ENCODE data around the gene PDCL2. TPM values are rescaled to one million over a fixed set of nuclear protein-coding genes. Genes with fewer than 3 reads are reported as not detected.

The PDCL2 gene
- total and polyA plus RNA-seq, 9 donors: not detected

- DNase-seq: no peak
- no peak overlapping the region for H3K4me3 ChIP-seq (ENCODE audit: low read length)
- H3K27ac ChIP-seq (ENCODE audit: low read length): no peak overlapping the region
- no peaks in the 10 kb centered on the region for H3K9me3 ChIP-seq (replicated peaks; ENCODE audit: control insufficient read depth, low read depth, low read length)
- H3K27me3 ChIP-seq (ENCODE audit: control insufficient read depth, insufficient read depth, low read length): no peaks in the 10 kb centered on the region
- WGBS (ENCODE audit: insufficient coverage): 100% methylated on average over 1 of the region's 1 CpG
- H3K36me3 ChIP-seq (ENCODE audit: control insufficient read depth, insufficient read depth, low read length): no peaks in the 10 kb centered on the region
- no peaks in the 10 kb centered on the region for H3K4me1 ChIP-seq (ENCODE audit: control insufficient read depth, insufficient read depth, low read length)
Measured at GRCh38 chr4:55618546-55619143, 26.6 kb upstream of the PDCL2 start.

GRCh38 chr4:55617587-55618197 is 25.6 kb upstream of the PDCL2 start:
- no peak for DNase-seq
- H3K27ac ChIP-seq (ENCODE audit: low read length): no peak overlapping the region
- no peaks in the 10 kb centered on the region for H3K27me3 ChIP-seq (ENCODE audit: control insufficient read depth, insufficient read depth, low read length)
- no peak overlapping the region for H3K4me3 ChIP-seq (ENCODE audit: low read length)
- no CpG with 5 or more reads among the region's 1 CpG for WGBS (ENCODE audit: insufficient coverage)
- H3K9me3 ChIP-seq (replicated peaks; ENCODE audit: control insufficient read depth, low read depth, low read length): no peaks in the 10 kb centered on the region
- H3K4me1 ChIP-seq (ENCODE audit: control insufficient read depth, insufficient read depth, low read length): no peaks in the 10 kb centered on the region
- H3K36me3 ChIP-seq (ENCODE audit: control insufficient read depth, insufficient read depth, low read length): no peaks in the 10 kb centered on the region

- Histone ChIP-seq H3K27ac (ENCODE audit: low read length) (no peak overlapping the region), H3K36me3 (ENCODE audit: control insufficient read depth, insufficient read depth, low read length) (no peaks in the 10 kb centered on the region), H3K4me3 (ENCODE audit: low read length) (no peak overlapping the region), H3K27me3 (ENCODE audit: control insufficient read depth, insufficient read depth, low read length) (no peaks in the 10 kb centered on the region), H3K4me1 (ENCODE audit: control insufficient read depth, insufficient read depth, low read length) (no peaks in the 10 kb centered on the region), H3K9me3 (replicated peaks; ENCODE audit: control insufficient read depth, low read depth, low read length) (no peaks in the 10 kb centered on the region)
- DNase-seq: no peak
- no CpG with 5 or more reads among the region's 3 CpGs for WGBS (ENCODE audit: insufficient coverage)
Measured at GRCh38 chr4:55615008-55615407, 23.0 kb upstream of the PDCL2 start.

- Histone ChIP-seq H3K4me3 (ENCODE audit: low read length) (no peak overlapping the region), H3K27ac (ENCODE audit: low read length) (no peak overlapping the region), H3K4me1 (ENCODE audit: control insufficient read depth, insufficient read depth, low read length) (no peaks in the 10 kb centered on the region), H3K36me3 (ENCODE audit: control insufficient read depth, insufficient read depth, low read length) (no peaks in the 10 kb centered on the region), H3K27me3 (ENCODE audit: control insufficient read depth, insufficient read depth, low read length) (no peaks in the 10 kb centered on the region), H3K9me3 (replicated peaks; ENCODE audit: control insufficient read depth, low read depth, low read length) (no peaks in the 10 kb centered on the region)
- WGBS (ENCODE audit: insufficient coverage): no CpG with 5 or more reads among the region's 3 CpGs
- DNase-seq: no peak
Measured at GRCh38 chr4:55613621-55614020, 21.6 kb upstream of the PDCL2 start.

GRCh38 chr4:55612341-55612740 is 20.3 kb upstream of the PDCL2 start:
- WGBS (ENCODE audit: insufficient coverage): 100% methylated on average over 1 of the region's 3 CpGs
- H3K27me3 ChIP-seq (ENCODE audit: control insufficient read depth, insufficient read depth, low read length): no peaks in the 10 kb centered on the region
- DNase-seq: no peak
- H3K4me3 ChIP-seq (ENCODE audit: low read length): no peak overlapping the region
- no peaks in the 10 kb centered on the region for H3K4me1 ChIP-seq (ENCODE audit: control insufficient read depth, insufficient read depth, low read length)
- no peak overlapping the region for H3K27ac ChIP-seq (ENCODE audit: low read length)
- no peaks in the 10 kb centered on the region for H3K9me3 ChIP-seq (replicated peaks; ENCODE audit: control insufficient read depth, low read depth, low read length)
- no peaks in the 10 kb centered on the region for H3K36me3 ChIP-seq (ENCODE audit: control insufficient read depth, insufficient read depth, low read length)

GRCh38 chr4:55611358-55612059 is 19.5 kb upstream of the PDCL2 start:
- WGBS (ENCODE audit: insufficient coverage): no CpG with 5 or more reads among the region's 3 CpGs
- no peak for DNase-seq
- H3K4me3 ChIP-seq (ENCODE audit: low read length): no peak overlapping the region
- H3K4me1 ChIP-seq (ENCODE audit: control insufficient read depth, insufficient read depth, low read length): no peaks in the 10 kb centered on the region
- no peaks in the 10 kb centered on the region for H3K9me3 ChIP-seq (replicated peaks; ENCODE audit: control insufficient read depth, low read depth, low read length)
- H3K36me3 ChIP-seq (ENCODE audit: control insufficient read depth, insufficient read depth, low read length): no peaks in the 10 kb centered on the region
- H3K27ac ChIP-seq (ENCODE audit: low read length): no peak overlapping the region
- no peaks in the 10 kb centered on the region for H3K27me3 ChIP-seq (ENCODE audit: control insufficient read depth, insufficient read depth, low read length)

- Histone ChIP-seq H3K36me3 (ENCODE audit: control insufficient read depth, insufficient read depth, low read length) (no peaks in the 10 kb centered on the region), H3K27ac (ENCODE audit: low read length) (no peak overlapping the region), H3K4me1 (ENCODE audit: control insufficient read depth, insufficient read depth, low read length) (no peaks in the 10 kb centered on the region), H3K4me3 (ENCODE audit: low read length) (no peak overlapping the region), H3K27me3 (ENCODE audit: control insufficient read depth, insufficient read depth, low read length) (no peaks in the 10 kb centered on the region), H3K9me3 (replicated peaks; ENCODE audit: control insufficient read depth, low read depth, low read length) (no peaks in the 10 kb centered on the region)
- DNase-seq: no peak
- WGBS (ENCODE audit: insufficient coverage): no CpG with 5 or more reads among the region's 2 CpGs
Measured at GRCh38 chr4:55610381-55610780, 18.3 kb upstream of the PDCL2 start.

- peak; percentile 15 for DNase-seq
- Histone ChIP-seq H3K4me1 (ENCODE audit: control insufficient read depth, insufficient read depth, low read length) (peaks cover 3% of the 10 kb centered on the region), H3K9me3 (replicated peaks; ENCODE audit: control insufficient read depth, low read depth, low read length) (no peaks in the 10 kb centered on the region), H3K27me3 (ENCODE audit: control insufficient read depth, insufficient read depth, low read length) (no peaks in the 10 kb centered on the region), H3K4me3 (ENCODE audit: low read length) (no peak overlapping the region), H3K36me3 (ENCODE audit: control insufficient read depth, insufficient read depth, low read length) (no peaks in the 10 kb centered on the region), H3K27ac (ENCODE audit: low read length) (no peak overlapping the region)
- WGBS (ENCODE audit: insufficient coverage): 62% methylated on average over 2 of the region's 6 CpGs
Measured at GRCh38 chr4:55609393-55609866, 17.4 kb upstream of the PDCL2 start.

- no peaks in the 10 kb centered on the region for H3K36me3 ChIP-seq (ENCODE audit: control insufficient read depth, insufficient read depth, low read length)
- H3K4me3 ChIP-seq (ENCODE audit: low read length): no peak overlapping the region
- H3K27ac ChIP-seq (ENCODE audit: low read length): no peak overlapping the region
- no CpG with 5 or more reads among the region's 1 CpG for WGBS (ENCODE audit: insufficient coverage)
- H3K27me3 ChIP-seq (ENCODE audit: control insufficient read depth, insufficient read depth, low read length): no peaks in the 10 kb centered on the region
- no peaks in the 10 kb centered on the region for H3K9me3 ChIP-seq (replicated peaks; ENCODE audit: control insufficient read depth, low read depth, low read length)
- peaks cover 3% of the 10 kb centered on the region for H3K4me1 ChIP-seq (ENCODE audit: control insufficient read depth, insufficient read depth, low read length)
- no peak for DNase-seq
Measured at GRCh38 chr4:55608591-55608990, 16.5 kb upstream of the PDCL2 start.

GRCh38 chr4:55604996-55605395 is 13.0 kb upstream of the PDCL2 start:
- WGBS (ENCODE audit: insufficient coverage): 59% methylated on average over 6 of the region's 7 CpGs
- Histone ChIP-seq H3K9me3 (replicated peaks; ENCODE audit: control insufficient read depth, low read depth, low read length) (no peaks in the 10 kb centered on the region), H3K27ac (ENCODE audit: low read length) (no peak overlapping the region), H3K36me3 (ENCODE audit: control insufficient read depth, insufficient read depth, low read length) (no peaks in the 10 kb centered on the region), H3K27me3 (ENCODE audit: control insufficient read depth, insufficient read depth, low read length) (no peaks in the 10 kb centered on the region), H3K4me1 (ENCODE audit: control insufficient read depth, insufficient read depth, low read length) (peaks cover 3% of the 10 kb centered on the region), H3K4me3 (ENCODE audit: low read length) (no peak overlapping the region)
- peak; percentile 20 for DNase-seq
